Fibroblast of gingiva (primary cell): ENCODE data around the gene ZBTB7C.

Source experiments
- DNase-seq: peaks from one replicate; pipeline ENCODE4 v3.0.0-alpha.2; 2011; ENCODE audit warnings: low read depth

The ZBTB7C gene

GRCh38 chr18:47990981-47991380 lies 418.2 kb downstream of the ZBTB7C start:
- DNase-seq = no peak

GRCh38 chr18:47987388-47987699 lies 421.8 kb downstream of the ZBTB7C start:
- no peak for DNase-seq

- DNase-seq = no peak
Observed at GRCh38 chr18:47986620-47987387, 422.4 kb downstream of the ZBTB7C start.

- no peak for DNase-seq
Observed at GRCh38 chr18:47985866-47986265, 423.3 kb downstream of the ZBTB7C start.

- no peak for DNase-seq
Observed at GRCh38 chr18:47984991-47985390, 424.2 kb downstream of the ZBTB7C start.

- no peak for DNase-seq
Observed at GRCh38 chr18:47983946-47984345, 425.2 kb downstream of the ZBTB7C start.

- no peak for DNase-seq
Observed at GRCh38 chr18:47983055-47983454, 426.1 kb downstream of the ZBTB7C start.

GRCh38 chr18:47981830-47982229 lies 427.4 kb downstream of the ZBTB7C start:
- no peak for DNase-seq

- DNase-seq = no peak
Observed at GRCh38 chr18:47981320-47981719, 427.9 kb downstream of the ZBTB7C start.

- DNase-seq = no peak
Observed at GRCh38 chr18:47979611-47980200, 429.5 kb downstream of the ZBTB7C start.

- no peak for DNase-seq
Observed at GRCh38 chr18:47978603-47979002, 430.6 kb downstream of the ZBTB7C start.

GRCh38 chr18:47978141-47978540 lies 431.0 kb downstream of the ZBTB7C start:
- no peak for DNase-seq
